GM18870 (cell line): Measurements from ENCODE around the gene PROZ.

Experiments used
- ATAC-seq: cut with Tn5 transposase; IDR thresholded peaks from one replicate; pipeline ENCODE4 v1.9.1; 2021; ENCODE audit warnings: moderate library complexity; ENCODE audit not compliant: unreplicated experiment

PROZ gene

DNA sequence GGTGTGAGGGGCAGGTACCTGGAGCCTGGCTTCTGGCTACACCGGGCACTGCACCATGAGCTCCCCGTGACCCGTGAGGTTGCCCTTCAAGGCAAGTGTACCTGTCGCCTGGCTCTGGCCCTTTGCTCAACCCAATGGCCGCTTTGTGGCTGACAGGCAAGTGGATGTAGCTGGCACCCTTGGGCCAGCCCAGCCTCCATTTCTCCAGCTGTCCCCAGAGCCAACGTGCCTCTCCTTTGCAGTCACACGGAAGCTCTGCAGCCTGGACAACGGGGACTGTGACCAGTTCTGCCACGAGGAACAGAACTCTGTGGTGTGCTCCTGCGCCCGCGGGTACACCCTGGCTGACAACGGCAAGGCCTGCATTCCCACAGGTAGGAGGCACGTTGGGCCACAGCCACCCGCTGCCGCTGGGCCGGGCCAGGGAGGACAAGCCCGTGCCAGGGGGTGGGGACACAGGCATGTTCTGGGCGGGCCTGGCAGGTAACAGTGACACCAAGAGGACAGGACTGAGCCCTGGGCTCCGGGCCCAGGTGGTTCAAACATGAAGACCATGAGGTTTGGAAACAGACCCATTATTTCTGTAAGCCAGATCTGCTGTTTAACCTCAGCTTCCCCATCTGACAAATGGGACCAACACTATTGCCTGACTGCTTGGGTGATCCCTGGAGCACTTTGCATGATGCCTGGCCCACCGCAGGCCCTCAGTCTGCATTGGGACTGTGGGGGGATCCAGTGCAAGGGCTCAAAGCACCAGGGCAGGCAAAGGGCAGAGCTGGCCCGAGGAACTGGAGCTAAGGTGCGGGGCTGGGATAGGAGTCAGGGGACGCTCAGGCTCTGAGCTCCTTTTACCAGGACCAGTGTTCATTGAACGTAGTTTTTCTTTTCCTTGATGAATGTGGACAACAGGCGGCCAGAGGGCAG lies 17.5 kb upstream of the PROZ start:
- ATAC-seq, result no peak

DNA sequence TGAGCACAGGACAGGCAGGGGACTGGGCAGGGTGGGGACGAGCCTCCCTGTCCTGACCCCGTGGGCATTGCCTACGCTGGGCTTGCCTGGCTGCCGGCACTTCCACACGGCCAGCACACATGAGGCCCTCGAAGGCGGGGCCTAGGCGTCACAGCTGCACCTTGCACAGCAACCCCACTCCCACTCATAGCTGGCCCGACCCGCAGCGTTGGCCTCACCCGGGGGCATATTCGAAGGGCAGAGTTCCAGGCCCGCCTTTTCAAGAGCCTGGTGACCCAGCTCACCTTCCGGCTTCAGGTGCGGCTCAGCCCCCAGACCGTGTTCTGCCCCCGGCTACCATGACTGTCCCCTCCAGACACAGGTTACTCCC lies 16.9 kb upstream of the PROZ start:
- no peak for ATAC-seq

DNA sequence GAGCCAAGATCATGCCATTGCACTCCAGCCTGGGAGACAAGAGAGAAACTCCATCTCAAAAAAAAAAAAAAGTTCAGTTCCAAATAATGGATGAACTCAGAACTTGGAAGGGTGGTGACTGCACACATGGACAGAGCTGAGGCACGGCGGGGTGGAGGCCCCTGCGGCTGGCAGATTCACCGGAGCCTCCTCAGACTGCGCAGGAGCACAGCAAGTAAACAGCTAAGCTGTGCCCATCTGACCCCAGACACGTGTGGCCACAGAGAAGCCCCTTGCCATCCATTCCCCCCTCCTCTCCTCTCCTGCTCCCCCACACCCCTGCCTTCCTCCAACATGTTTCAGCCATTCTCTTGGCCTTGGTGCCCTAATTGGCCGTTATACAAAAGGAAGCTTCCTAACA lies 15.6 kb upstream of the PROZ start:
- no peak for ATAC-seq

DNA sequence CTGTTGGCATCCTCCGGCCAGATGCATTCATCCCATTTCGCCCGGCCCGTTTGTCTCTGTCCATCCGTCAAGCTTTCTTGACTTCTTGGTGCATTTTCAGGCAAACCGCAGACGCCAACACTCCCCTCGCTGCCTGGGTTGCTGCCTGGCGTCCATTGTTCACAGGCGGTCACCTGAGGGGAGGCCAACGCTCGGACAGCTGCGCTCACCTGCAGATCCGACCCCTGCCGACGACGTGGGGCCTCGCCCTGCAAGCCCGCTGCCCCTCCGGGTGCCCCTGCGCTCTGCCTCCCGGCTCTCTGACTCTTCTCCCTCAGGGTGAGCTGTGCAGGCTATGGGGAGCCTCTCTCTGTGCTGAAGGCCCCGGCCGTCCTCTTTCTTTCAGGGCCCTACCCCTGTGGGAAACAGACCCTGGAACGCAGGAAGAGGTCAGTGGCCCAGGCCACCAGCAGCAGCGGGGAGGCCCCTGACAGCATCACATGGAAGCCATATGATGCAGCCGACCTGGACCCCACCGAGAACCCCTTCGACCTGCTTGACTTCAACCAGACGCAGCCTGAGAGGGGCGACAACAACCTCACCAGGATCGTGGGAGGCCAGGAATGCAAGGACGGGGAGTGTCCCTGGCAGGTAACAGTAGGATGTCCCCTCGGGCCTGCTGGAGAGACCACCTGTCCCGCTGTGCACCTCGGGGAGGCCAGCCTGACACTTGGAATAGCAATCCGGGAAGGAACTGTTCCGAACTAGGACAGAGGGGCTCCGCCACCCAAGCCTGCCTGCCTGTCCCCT lies 14.8 kb upstream of the PROZ start:
- no peak for ATAC-seq

DNA sequence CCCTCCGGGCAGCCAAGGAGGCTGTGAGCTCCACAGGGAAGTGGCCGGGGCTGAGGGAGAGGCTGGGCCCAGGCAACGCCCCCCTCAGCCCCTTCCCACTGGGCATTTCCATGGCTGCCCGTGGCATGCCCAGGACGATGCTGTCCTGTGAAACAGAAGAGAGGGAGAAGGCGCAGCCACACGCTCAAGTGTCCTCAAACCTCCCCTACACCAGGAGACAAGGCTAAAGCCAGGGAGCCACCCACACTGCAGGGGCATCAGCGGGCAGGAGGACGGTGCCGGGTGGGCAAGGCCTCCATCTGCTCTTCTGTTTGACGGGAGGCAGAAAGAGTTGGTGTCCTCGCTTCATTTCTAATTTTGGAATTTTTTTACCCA lies 14.2 kb upstream of the PROZ start:
- no peak for ATAC-seq

DNA sequence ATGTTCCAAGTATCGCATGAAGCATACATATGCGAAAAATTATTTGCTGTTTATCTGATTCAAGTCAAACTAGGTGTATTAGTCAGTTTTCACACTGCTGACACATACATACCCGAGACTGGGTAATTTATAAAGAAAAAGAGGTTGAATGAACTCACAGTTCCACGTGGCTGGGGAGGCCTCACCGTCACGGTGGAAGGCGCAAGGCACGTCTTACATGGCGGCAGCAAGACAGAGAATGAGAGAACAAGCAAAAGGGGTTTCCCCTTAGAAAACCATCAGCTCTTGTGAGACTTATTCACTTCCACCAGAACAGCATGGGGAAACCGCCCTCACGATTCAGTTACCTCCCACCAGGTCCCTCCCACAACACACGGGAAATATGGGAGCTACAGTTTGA lies 13.0 kb upstream of the PROZ start:
- no peak for ATAC-seq

DNA sequence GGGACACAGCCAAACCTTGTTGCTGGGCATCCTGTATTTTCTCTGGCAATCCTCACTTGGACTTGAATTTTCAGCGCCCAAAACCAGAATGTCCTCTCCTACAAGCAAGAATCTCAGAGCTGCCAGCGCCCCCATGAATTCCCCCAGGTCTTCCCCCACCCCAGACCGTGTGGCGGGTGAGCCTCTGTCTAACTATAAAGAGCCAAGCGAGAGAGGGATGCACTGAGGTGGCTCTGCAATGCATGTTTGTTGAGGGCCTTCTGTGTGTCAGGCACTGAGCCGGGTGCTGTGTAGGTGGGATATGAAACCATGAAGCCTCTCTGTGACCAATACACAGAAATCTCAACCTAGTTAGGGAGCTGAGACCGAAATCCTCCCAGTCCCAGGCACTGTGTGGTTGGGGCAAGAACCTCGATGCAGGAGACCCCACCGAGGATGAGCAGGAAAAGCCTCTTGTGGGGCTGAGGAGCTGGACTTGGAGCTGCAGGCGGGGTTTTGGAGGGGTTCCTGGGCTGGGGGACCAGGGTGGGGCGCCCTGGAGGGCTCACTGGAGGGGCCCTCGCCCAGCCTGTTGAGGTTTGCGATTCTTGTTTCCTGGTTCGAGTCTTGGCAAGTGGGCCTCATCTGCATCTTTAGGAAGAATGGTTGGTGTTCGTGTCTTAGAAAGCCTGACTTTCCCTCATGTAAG lies 12.4 kb upstream of the PROZ start:
- no peak for ATAC-seq

DNA sequence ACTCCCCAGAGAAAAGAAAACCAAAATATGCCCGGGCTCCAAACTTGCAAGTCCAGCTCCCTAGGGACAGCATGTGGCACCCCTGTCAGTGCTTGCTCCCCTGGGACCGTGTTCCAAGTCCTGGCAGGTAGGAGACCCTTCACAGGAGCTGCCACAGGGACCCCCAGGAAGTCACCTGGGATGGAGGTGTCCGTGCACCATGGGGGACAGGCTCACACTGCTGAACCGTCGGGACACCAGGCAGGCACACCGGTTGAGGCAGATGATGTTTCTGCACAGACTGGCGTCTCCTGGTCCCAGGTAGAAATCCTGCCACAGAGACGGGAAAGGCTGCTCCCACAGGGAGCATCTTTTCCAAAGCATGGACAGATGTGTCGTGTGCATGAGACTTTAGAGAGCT lies 11.7 kb upstream of the PROZ start:
- no peak for ATAC-seq

DNA sequence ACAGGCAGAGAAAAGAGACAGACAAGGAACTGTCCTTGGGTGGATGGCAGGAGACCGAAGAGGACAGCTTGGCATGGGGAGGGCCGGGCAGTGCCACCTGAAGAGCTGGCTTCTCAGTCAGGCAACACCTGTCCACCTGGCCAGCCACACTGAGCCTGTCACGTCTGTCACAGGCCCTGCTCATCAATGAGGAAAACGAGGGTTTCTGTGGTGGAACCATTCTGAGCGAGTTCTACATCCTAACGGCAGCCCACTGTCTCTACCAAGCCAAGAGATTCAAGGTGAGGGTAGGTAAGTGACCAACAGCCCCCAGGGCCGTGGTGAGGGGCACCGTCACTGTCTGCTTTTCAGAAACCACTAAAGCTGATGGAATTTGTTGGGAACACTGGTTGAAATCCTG lies 11.2 kb upstream of the PROZ start:
- ATAC-seq, result no peak

DNA sequence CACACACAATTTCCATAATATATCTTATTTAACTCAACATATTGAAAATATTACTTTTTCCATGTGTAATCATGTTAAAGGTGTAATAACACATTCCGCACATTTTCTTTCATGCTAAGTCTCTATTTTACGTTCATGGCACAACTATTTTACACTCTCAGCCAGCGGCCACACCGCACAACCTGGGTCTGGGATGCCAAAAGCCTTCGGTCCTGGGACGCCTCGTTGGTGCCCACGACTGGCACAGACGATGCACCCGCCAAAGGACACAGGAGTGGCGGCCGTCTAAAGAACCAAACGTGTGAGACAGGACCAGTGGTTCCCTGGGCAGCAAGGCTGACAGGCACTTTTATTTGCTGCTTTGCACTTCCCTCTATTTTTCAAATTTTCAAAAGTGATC lies 10.0 kb upstream of the PROZ start:
- no peak for ATAC-seq

DNA sequence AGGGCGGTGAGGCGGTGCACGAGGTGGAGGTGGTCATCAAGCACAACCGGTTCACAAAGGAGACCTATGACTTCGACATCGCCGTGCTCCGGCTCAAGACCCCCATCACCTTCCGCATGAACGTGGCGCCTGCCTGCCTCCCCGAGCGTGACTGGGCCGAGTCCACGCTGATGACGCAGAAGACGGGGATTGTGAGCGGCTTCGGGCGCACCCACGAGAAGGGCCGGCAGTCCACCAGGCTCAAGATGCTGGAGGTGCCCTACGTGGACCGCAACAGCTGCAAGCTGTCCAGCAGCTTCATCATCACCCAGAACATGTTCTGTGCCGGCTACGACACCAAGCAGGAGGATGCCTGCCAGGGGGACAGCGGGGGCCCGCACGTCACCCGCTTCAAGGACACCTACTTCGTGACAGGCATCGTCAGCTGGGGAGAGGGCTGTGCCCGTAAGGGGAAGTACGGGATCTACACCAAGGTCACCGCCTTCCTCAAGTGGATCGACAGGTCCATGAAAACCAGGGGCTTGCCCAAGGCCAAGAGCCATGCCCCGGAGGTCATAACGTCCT lies 9.4 kb upstream of the PROZ start:
- no peak for ATAC-seq

DNA sequence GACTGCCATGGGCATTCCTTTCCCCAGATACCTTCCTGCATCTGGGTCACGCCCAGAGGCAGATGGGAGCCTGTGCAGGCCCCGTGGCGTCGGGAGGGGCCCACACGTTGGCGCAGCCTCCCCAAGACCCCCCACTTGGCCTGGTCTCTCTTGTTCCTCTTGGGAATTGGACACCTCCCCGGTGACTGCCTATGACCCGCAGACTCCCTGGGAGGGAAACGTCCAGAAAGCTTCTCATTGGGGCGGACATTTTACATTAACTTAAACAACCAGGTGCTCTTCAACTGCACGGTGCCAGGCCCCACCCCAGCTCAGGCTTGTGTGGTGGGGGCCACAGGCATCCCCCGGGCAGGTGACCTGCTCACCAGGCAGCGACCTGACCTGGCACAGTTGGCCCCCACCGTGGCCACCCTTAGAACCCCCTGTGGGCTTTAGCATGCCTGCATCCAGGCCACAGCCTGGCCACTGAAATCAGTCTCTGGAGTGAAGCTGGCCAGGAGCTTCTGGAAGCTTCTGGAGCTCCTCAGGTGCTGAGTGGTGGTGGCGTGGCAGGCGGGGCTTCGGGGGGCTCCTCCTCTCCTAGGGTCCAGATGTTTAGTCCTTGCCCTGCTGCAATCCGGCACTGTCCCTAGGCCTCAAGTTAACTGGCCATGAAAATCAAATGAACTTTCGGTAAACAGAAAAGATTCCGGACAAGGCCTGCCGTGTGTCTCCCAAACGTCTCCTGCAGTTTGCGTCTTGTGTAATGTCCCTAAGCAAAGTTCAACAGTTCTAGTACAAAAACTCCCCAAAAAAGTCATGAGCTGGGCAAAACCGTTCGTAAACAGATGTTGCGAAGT lies 8.5 kb upstream of the PROZ start:
- ATAC-seq, result no peak

DNA sequence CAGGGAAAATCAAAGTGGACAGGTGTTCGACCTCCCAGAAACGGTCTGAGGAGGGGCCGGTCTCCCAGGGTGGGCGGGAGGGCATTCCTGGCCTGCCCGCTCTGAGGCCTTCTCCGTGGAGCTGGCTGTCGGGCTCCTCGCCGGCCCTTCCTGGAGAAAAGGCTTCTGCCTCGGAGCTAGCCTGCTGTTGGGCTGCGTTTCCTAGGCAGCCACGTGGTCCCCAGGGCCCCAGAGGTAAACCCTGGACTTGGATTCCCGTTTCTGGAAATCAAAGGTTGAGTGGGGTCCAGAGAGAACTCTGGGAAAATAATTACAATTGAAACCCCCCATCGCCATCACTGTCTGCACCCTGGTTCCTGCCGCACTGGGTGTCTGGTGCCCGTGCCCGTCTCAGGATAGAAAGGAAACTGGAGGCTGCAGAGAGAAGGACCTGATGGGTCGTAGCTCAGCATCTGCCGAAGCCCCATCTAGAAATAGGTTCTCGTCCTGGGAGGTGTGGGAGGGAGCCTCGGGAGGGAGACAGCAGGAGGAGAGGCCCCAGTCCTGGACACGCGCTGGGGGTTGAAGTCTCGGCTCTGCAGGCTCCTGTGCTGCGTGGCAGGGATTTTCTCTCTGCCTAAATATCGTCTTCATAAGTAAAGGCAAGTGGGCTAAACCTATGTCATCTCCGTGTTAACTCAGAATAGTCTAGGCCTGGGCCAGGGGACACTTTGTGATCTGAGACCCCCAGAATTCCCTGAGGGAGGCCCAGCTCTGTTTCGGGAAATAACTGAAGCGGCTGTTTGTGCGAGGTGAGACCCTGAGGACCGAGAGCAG lies 7.7 kb upstream of the PROZ start:
- no peak for ATAC-seq

DNA sequence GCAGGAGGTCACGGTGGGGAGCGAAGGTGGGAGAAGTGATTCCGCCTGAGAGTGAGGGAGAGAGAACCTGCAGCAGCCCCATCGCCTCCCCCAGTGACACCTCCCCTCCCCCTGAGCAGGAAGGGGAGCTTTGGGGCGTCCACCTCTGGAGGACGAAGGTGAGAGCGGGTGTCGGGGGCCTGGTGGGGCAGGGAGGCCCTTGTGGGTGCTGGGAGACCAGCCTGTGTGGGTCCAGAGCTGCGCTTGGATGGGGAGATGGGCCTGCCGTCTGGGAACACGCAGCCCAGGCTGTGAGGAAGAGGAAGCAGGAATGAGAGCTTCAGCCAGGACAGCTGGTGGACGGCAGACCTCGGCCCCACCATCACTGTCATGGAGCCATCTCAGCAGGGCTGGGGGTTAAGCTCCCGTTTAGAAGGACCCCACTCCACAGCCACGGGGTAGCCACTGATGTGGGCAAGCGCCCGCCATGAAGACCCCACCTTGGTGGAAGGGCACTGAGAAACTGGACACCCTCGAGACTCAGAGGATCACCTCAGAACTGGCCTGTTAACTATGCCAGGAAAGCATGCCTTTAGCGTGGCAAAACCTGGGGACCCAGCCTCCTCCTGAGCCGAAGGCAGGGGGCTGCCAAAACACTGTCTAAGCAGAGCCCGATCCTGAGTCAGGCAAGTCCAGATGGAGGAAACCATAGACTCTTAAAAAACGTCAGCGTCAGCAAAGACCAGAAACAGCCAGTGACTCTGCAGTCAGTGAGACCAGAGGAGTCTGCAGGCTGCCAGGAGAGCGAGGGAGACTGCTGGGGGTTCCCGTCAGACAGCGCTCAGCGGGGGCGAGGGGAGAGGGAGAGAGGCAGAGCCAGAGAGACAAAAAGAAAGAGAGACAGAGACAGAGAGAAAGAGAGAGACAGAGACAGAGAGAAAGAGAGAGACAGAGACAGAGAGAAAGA lies 6.4 kb upstream of the PROZ start:
- ATAC-seq, result no peak

DNA sequence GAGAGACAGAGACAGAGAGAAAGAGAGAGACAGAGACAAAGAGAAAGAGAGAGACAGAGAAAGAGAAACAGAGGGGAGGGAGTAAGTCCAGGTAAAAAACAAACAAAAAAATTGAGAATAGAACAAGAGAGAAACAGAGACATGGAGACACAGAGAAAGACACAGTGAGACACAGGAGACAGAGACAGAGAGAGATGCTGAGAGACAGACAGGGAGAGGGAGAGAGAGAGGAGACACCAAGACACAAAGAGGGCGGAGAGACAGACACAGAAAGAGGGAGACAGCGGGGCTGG lies 5.8 kb upstream of the PROZ start:
- no peak for ATAC-seq

DNA sequence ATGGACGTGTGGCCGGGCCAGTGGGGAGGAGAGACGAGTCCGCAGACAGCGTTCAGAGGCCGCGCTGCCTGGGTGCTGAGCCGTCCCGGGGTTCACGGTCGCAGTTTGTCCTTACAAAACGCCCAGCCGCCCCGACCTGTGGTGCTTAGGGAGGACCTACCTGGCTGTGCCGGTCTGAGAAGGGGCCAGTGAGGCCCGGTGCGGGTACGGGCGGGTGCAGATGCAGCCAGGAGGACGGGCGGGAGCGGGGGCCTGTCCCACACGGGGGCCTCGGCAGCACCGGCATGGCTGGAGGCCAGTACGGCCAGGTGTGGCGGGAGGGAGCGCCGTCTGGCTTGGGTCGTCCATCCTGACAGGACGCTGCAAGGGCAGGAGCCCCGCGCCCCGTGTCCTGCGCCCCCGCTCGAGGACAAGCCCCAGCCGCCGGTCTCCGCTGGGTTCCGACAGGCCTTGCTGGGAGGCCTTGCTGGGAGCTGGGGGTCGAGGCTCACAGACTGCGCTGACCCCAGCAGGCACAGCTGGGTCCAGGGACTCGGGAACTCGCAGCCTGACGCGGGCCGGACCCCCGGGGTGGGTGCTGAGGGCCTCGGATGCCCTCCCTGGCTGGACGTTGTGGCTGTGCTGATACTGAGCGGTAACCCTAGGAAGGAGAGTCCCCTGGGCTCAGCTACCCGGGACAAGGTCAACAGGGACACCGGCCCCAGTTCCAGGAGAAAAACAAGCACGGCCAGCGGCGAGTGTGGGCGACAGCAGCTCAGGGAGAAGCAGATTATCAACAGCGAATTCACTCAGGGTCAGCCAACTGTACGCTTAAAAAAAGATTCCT lies 5.3 kb upstream of the PROZ start:
- no peak for ATAC-seq

DNA sequence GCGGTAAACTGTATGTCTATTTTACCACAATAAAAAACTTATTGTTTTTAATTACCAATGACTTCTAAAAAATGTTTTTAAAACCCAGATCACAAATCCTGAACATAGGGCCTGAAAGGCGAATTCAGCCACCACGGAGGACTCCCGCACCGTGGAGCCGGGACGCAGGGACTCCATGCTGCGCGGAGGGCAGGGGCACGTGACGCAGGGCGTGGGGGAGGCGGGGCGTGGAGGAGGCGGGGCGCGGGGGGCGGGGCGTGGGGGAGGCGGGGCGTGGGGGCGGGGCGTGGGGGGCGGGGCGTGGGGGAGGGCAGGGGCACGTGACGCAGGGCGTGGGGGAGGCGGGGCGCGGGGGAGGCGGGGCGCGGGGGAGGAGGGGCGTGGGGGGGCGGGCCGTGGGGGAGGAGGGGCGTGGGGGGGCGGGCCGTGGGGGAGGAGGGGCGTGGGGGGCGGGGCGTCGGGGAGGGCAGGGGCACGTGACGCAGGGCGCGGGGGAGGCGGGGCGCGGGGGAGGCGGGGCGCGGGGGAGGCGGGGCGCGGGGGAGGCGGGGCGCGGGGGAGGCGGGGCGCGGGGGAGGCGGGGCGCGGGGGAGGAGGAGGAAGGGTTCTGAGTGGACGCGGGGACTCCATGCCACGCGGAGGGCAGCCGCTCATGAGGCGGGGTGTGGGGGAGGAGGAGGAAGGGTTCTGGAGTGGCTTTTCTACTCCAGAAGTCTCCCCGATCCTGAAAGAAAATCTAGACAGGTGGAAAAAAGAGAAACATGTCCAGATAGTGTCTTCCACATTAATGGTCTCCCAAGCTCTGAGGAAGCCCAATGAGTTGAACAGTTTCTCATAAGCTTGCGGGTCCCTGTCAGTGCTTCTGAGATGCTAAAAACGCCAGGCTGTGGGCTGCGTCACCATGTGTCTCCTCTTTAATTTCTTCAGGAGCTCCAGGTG lies 4.4 kb upstream of the PROZ start:
- no peak for ATAC-seq
